Stimulated activated CD4-positive, alpha-beta T cell treated with anti-CD3 and anti-CD28 coated beads, TNF-alpha, amount 100 ng/mL, for 24 hours (primary cell): ENCODE measurements around the gene VSIG1.
A peak's percentile ranks its signal among the peaks of the same experiment; 100 is the strongest.

ENCODE experiments used
- DNase-seq, 3 experiments: peaks; one replicate each; pipeline ENCODE4 v3.0.0-alpha.2; 2020; ENCODE audit warnings: low read depth in 3 of 3

The VSIG1 gene

GRCh38 chrX:108064613-108065012 lies 19.7 kb downstream of the VSIG1 start:
- DNase-seq: no peak

DNA sequence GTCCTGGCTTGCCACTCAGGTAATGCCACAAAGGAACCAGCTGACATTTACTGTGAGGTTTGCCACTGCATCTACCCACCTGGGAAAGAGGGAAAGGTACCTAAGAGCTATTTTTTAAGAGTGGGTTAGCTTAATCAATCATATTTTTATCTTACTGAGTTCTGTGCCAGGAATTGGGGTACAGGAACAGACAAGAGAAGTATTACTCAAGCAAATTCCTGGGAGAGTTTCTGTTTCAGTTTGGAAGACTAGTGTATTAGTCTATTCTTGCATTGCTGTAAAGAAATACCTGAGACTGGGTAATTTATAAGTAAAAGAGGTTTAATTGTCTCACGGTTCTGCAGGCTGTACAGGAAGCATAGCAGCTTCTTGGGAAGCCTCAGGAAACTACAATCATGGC lies 23.3 kb downstream of the VSIG1 start:
- DNase-seq: no peak

- DNase-seq: no peak
These were observed 26.0 kb downstream of the VSIG1 start for GRCh38 chrX:108070891-108071290.

- no peak for DNase-seq
These were observed 26.7 kb downstream of the VSIG1 start for GRCh38 chrX:108071578-108071977.

DNA sequence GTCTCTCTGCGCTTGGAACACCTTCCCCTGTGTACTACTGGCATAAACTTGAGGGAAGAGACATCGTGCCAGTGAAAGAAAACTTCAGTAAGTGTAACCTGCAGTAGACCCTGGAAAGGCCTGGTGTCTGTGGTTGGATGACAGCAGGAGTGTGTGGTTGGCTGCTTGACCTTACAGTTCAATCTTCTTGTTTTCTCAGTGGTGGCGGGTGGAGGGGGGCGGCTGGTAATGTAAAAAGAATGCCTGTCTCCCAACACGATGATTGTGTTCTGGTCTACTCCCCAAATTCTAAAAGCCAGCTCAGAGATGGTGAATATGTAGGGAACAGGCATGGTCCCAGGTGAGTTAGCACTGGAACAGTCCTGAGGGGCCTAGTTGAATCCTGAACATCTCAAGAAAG lies 27.9 kb downstream of the VSIG1 start:
- DNase-seq: no peak

GRCh38 chrX:108081110-108081509 lies 36.2 kb downstream of the VSIG1 start:
- no peak for DNase-seq

DNA sequence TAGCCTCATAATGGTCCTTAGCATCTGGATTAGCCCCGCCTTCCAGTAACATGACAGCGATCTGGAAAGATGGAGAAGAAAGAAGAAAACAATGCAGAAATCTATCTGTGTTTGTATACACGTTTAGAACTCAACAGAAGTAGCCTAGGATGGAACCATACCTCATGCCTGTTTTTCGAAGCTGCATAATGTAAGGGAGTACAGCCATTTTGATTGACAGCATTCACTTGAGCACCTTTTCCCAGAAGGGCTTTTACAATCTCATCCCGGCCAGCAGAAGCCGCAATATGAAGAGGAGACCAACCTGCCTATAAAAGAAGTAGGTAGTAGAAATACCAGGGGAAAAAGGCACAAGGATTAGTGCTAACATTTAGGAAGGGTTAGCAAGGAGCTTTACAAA lies 42.9 kb downstream of the VSIG1 start:
- no peak for DNase-seq

- no peak for DNase-seq
These were observed 43.6 kb downstream of the VSIG1 start for GRCh38 chrX:108088511-108088910.

GRCh38 chrX:108090491-108091263 lies 45.8 kb downstream of the VSIG1 start:
- DNase-seq: no peak

DNA sequence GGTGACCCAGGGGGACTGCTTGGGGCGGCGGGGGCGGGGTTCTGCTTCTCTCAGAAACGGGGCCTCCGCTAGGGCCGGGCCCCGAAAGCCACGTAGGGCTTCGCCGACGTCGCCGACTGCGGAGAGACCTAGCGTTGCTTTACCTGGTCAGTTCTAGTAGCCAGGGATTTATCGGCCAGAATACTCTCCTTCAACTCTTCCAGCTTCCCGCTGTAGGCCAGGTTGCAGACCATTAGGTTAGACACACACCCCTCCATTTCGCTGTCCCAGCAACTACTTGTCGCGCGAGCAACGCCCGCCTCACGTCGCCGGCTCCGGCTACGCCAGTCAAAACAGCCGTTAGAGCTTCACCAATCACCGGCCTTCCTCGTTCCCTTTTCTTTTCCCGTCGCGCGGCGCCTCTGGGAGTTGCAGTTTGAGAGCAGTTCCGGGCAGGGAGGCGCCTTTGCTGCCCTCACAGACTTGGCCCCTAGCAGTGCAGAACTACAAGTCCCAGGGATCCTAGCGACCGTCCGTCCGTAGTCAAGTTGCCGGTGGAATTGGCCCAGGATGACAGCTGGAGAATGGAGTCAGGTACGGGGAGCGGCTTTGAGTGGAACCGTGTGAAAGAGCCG lies 46.5 kb downstream of the VSIG1 start, which contains the start of the genes ATG4A and PSMD10:
ATG4A (plus strand) TSS at position 515 of the 614 bp plus-strand sequence; CDS start at position 564, 49 bp downstream.
PSMD10 (minus strand) TSS at position 279 of the 614 bp plus-strand sequence; CDS start at position 257, 22 bp downstream.
- DNase-seq: peak; percentile 76 to 85 (median 77)

GRCh38 chrX:108091878-108092291 lies 47.0 kb downstream of the VSIG1 start:
- DNase-seq: peak in 1 of 3 experiments; percentile 5

DNA sequence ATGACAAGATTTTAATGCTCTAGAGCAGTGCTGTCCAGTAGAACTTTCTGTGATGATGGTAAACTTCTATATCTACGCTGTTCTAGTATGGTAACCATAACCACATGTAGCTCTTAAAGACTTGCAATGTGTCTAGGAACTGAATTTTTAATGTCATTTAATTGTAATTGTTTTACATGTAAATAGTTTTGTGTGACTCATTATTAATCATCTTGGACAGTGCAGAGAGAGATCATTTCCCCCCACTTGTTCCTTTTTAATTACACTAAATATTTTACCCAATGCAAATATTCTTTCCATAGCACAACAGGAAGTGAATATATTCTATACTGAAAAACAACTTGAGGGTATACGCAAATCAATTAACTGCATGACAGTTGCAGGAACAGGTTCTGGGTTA lies 52.5 kb downstream of the VSIG1 start:
- no peak for DNase-seq

GRCh38 chrX:108105473-108105872 lies 60.6 kb downstream of the VSIG1 start:
- no peak for DNase-seq

DNA sequence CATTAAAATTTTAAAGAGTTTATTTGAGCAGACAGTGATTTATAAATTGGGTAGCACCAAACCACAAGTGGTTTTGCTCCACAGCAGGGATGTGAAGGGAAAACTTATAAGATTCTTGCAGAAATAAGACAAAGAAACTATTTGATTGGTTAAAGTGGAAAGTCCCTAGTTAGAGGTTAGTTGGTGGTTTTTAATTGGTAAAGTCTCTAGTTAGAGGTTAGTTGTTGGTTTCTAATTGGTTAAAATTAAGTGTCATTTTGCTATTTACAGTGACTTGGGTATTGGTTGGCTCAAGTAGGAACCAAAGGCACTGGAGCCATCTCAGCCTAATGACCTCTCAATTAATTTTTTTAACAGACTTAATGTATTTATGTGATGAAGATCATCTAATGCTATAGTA lies 69.7 kb downstream of the VSIG1 start:
- DNase-seq: no peak

- DNase-seq: no peak
These were observed 73.1 kb downstream of the VSIG1 start for GRCh38 chrX:108117988-108118387.

- no peak for DNase-seq
These were observed 76.4 kb downstream of the VSIG1 start for GRCh38 chrX:108121291-108121690.

DNA sequence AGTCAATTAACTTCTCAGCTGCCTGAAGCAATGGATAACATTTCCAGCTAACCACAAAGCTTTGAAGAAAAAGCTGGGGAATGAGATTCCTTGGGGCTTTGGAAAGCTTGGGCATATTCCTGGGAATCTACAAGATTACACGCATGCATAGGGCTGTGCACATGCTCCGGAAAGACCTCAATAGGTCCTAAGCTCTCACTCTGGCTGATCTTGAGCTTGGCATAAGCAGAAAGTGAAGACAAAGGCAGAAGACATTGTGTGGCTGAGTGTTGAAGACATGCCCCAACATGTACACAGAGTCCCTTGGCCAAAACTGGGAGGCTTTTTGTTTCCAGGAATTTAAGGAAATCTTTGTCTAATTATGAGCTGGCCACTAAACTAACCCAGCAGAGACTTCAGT lies 77.9 kb downstream of the VSIG1 start:
- no peak for DNase-seq

- no peak for DNase-seq
These were observed 78.9 kb downstream of the VSIG1 start for GRCh38 chrX:108123591-108124366.

- DNase-seq: no peak
These were observed 81.8 kb downstream of the VSIG1 start for GRCh38 chrX:108126661-108127060.

- no peak for DNase-seq
These were observed 82.3 kb downstream of the VSIG1 start for GRCh38 chrX:108127152-108127551.
